Fibroblast of mammary gland (primary cell): ENCODE measurements around the gene CRACR2B.

Source experiments
- DNase-seq: peaks from one replicate; pipeline ENCODE4 v3.0.0-alpha.2; 2010; ENCODE audit warnings: low read depth
- H3K4me3 ChIP-seq: 2 replicates; pipeline ENCODE4 v1.5.1; 2011; ENCODE audit warnings: low read depth, mild to moderate bottlenecking, low read length, moderate library complexity; ENCODE audit not compliant: control insufficient read depth
- TF ChIP-seq, protein P1 (sequence below): conservative IDR thresholded peaks from 2 replicates; pipeline ENCODE4 v1.5.1; 2011; ENCODE audit warnings: low read depth, low read length, inconsistent platforms; ENCODE audit not compliant: control insufficient read depth, insufficient read depth

The CRACR2B gene

DNA sequence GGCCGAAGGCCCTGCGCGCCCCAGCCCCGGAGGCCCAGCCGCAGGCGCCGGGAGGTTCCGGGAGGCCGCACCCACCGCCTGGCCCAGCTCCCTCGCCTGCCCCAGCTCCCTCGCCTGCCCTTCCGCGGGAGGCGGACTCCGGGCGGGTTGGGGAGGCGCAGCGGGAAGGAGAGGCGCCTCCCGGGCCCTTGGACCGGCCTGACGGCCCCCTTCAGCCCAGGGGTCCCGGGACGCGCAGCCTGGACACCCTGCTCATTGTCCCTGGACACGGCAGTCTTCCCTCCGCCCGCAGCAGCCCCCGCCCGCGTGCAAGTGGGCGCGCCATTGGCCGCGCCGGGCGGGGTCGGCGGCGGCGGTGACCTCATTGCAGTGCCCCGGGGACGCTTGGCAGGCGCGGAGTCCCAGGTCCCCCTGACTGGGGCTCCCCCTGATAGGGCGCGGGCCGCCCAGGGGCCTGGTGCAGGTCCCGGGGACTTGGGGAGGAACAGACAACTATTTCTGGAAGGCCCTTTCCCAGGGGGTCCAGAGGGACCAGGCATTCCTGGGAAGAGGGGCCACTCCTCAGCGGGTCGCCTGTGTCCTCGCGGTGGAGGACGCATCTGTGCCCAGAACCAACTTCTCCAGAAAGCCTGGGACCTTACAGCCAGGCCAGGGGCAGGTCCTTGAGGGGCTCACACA lies 5.5 kb downstream of the CRACR2B start:
- TF ChIP-seq, protein P1, sequence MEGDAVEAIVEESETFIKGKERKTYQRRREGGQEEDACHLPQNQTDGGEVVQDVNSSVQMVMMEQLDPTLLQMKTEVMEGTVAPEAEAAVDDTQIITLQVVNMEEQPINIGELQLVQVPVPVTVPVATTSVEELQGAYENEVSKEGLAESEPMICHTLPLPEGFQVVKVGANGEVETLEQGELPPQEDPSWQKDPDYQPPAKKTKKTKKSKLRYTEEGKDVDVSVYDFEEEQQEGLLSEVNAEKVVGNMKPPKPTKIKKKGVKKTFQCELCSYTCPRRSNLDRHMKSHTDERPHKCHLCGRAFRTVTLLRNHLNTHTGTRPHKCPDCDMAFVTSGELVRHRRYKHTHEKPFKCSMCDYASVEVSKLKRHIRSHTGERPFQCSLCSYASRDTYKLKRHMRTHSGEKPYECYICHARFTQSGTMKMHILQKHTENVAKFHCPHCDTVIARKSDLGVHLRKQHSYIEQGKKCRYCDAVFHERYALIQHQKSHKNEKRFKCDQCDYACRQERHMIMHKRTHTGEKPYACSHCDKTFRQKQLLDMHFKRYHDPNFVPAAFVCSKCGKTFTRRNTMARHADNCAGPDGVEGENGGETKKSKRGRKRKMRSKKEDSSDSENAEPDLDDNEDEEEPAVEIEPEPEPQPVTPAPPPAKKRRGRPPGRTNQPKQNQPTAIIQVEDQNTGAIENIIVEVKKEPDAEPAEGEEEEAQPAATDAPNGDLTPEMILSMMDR, result no peak
- no peak for DNase-seq
- peak overlapping the region; percentile 51 for H3K4me3 ChIP-seq

GRCh38 chr11:833849-834311 lies 6.2 kb downstream of the CRACR2B start:
- TF ChIP-seq, protein P1, result no peak
- no peak for DNase-seq
- peak overlapping the region; percentile 51 for H3K4me3 ChIP-seq

GRCh38 chr11:834371-835316 lies 6.9 kb downstream of the CRACR2B start:
- H3K4me3 ChIP-seq, result peak overlapping the region; percentile 37
- TF ChIP-seq, protein P1, result no peak
- peak; percentile 62 for DNase-seq

- no peak for DNase-seq
- TF ChIP-seq, protein P1, result no peak
- H3K4me3 ChIP-seq, result no peak overlapping the region
Measured at GRCh38 chr11:836274-836673, 8.6 kb downstream of the CRACR2B start.

- no peak overlapping the region for H3K4me3 ChIP-seq
- TF ChIP-seq, protein P1, result no peak
- DNase-seq, result no peak
Measured at GRCh38 chr11:836700-837099, 9.0 kb downstream of the CRACR2B start.

GRCh38 chr11:837189-837989 lies 9.7 kb downstream of the CRACR2B start:
- no peak for DNase-seq
- no peak overlapping the region for H3K4me3 ChIP-seq
- TF ChIP-seq, protein P1, result no peak
